Fibroblast of the aortic adventitia (primary cell): ENCODE results near the gene LYAR. TPM values are rescaled to one million over a fixed set of nuclear protein-coding genes. Genes with fewer than 3 reads are reported as not detected.
"Not testable (repeated sequence)": the region's sequence is repeated elsewhere in the genome, so short reads cannot be mapped to it uniquely, and the experiment has no call there.

Experiments used
- DNase-seq: peaks from one replicate; pipeline ENCODE4 v3.0.0-alpha.2; 2010; ENCODE audit warnings: low read depth
- H3K4me3 ChIP-seq: 2 replicates; pipeline ENCODE4 v1.5.1; 2011; ENCODE audit warnings: low read depth, mild to moderate bottlenecking, control low read depth, low read length, moderate library complexity
- CTCF ChIP-seq: IDR thresholded peaks from 2 replicates; pipeline ENCODE4 v1.5.1; 2011; ENCODE audit warnings: mild to moderate bottlenecking, low read length, control low read depth, inconsistent platforms; ENCODE audit not compliant: insufficient read depth
- total RNA-seq: library from RNA; depleted of rRNA; stranded (reverse); fragments of >200 nt; gene quantifications from 2 replicates; pipeline ENCODE4 v1.2.3, GENCODE V29; 2012; ENCODE audit warnings: low replicate concordance

Gene LYAR
- total RNA-seq, 1 donor = 14.0 TPM

DNA sequence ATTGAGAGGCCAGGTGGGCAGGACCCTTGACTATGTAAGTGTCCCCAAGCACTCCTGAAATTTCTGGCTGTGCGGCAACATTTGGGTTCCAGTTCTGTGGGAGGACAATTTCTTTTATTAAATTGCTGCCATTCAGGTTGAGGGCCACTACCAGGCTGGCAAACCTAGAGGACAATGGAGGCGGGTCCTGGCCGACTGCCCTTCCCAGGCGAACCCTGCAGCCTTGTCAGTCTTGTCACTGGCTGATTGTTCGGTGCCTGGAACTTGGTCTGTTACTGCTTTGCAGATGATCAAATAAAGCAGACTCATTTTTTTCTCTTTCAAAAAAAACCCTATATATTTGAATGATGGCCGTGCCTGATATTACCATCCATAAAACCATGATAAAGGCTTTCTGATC is 35.3 kb downstream of the LYAR start:
- no peak for TF ChIP-seq CTCF
- no peak overlapping the region for H3K4me3 ChIP-seq
- DNase-seq = no peak

DNA sequence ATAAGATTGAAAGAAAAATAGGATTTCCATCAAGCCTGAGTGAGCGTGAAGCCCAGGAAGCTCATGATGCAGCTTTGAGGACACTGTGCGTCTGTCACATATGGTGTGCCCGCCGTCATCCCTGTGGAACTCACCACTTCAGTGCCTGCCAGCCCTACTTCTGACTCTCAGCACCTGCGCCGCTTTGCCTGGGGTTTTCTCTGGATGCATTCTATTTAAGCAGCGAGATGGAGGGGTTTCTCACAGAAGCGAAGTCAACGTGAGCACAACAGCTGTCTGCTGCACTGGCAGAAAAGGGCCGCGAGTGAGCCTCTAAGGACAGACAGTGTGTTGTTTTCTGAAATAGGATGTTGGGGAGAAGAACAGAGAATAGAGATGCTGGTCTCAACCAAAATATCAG is 35.8 kb downstream of the LYAR start:
- no peak for DNase-seq
- no peak for TF ChIP-seq CTCF
- no peak overlapping the region for H3K4me3 ChIP-seq

DNA sequence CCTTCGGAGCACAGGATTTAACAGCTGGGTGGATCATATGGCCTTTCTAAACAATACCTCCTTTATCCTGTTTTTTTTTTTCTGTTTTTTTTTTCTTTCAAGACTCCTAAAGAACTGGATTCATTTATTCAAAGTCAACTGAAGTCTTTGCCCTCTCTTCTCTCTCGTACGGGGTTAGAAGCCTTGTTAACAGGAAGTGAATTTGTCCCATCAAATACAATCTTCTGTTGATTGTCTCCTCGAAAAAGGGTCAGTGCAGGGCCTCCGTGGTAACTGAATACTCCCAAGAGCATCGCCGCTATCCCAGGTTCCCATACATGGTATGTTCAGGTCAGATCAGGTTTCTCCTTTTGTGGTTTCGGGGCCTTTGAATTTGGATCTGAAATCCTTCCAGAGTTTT is 40.1 kb downstream of the LYAR start:
- no peak for DNase-seq
- H3K4me3 ChIP-seq = no peak overlapping the region
- no peak for TF ChIP-seq CTCF

DNA sequence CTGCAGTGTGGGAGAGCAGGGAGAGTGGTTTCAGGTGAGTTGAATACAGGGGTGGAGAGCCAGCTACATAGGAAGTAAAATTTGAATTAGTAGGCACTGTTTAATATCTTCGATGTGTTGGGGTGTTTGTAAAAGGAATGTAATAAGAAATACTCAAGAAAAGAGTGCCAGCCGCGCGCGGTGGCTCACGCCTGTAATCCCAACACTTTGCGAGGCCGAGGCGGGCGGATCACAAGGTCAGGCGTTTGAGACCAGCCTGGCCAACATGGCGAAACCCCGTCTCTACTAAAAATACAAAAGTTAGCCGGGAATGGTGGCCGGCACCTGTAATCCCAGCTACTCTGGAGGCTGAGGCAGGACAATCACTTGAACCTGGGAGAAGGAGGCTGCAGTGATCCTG is 40.6 kb downstream of the LYAR start:
- not testable (repeated sequence) for H3K4me3 ChIP-seq, DNase-seq

DNA sequence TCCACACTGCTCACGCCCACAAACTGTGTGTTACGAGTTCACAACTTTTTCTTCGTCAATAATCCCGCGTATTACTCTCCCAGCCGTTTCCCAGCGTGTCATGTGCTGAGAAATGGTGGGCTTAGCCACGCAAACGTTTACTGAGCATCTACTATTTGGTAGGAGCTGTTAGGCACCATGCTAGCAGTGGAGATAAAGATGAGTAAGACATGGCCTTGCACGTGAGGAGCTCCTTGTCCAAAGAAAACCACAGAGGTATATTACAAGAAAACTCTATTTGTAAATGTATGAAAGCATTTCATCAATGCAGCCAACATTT is 41.1 kb downstream of the LYAR start:
- no peak for DNase-seq
- TF ChIP-seq CTCF = no peak
- H3K4me3 ChIP-seq = peak overlapping the region; percentile 70

- peak; percentile 35 for TF ChIP-seq CTCF
- H3K4me3 ChIP-seq = peak within 1 kb of the TSS; percentile 70
- DNase-seq = peak; percentile 95
Observed at GRCh38 chr4:4248029-4248884, 41.7 kb downstream of the LYAR start, which contains the start of gene TMEM128. TMEM128 (minus strand) TSS chr4:4248223; CDS start chr4:4248202, 21 bp downstream.

GRCh38 chr4:4247696-4248028 is 42.3 kb downstream of the LYAR start:
- no peak for DNase-seq
- TF ChIP-seq CTCF = no peak
- H3K4me3 ChIP-seq = peak overlapping the region; percentile 70
